ENCODE results near the gene SLC8A1.

The SLC8A1 gene

DNA sequence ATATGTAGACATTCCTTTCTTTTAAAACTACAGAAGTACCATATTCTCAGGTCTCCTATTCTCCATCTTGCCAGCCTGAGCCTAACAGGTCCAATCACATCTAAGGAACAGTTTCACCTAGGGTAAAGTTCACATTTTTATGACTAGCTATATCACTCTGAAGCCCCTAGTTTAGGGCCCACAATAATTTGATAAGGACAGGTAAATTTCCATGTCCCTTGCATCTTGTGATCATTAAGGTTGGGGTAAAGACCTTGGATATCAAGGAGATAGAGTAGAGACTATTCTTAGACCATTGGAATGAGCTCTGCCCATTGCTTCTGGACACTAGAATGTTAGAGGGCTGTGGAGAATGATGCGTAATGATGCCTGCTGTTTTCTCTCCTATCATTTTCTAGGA is 185.7 kb downstream of the SLC8A1 start:
- TF ChIP-seq SPI1 (IDR thresholded peaks at IDR 0.05; ENCODE audit: borderline replicate concordance, low read depth) = no peak
- TF ChIP-seq, protein P1, sequence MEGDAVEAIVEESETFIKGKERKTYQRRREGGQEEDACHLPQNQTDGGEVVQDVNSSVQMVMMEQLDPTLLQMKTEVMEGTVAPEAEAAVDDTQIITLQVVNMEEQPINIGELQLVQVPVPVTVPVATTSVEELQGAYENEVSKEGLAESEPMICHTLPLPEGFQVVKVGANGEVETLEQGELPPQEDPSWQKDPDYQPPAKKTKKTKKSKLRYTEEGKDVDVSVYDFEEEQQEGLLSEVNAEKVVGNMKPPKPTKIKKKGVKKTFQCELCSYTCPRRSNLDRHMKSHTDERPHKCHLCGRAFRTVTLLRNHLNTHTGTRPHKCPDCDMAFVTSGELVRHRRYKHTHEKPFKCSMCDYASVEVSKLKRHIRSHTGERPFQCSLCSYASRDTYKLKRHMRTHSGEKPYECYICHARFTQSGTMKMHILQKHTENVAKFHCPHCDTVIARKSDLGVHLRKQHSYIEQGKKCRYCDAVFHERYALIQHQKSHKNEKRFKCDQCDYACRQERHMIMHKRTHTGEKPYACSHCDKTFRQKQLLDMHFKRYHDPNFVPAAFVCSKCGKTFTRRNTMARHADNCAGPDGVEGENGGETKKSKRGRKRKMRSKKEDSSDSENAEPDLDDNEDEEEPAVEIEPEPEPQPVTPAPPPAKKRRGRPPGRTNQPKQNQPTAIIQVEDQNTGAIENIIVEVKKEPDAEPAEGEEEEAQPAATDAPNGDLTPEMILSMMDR (IDR thresholded peaks at IDR 0.05; ENCODE audit: insufficient read depth, low read length) = no peak
- no peak for TF ChIP-seq GABPA (IDR thresholded peaks at IDR 0.05; ENCODE audit: low read depth)
- TF ChIP-seq, protein P2, sequence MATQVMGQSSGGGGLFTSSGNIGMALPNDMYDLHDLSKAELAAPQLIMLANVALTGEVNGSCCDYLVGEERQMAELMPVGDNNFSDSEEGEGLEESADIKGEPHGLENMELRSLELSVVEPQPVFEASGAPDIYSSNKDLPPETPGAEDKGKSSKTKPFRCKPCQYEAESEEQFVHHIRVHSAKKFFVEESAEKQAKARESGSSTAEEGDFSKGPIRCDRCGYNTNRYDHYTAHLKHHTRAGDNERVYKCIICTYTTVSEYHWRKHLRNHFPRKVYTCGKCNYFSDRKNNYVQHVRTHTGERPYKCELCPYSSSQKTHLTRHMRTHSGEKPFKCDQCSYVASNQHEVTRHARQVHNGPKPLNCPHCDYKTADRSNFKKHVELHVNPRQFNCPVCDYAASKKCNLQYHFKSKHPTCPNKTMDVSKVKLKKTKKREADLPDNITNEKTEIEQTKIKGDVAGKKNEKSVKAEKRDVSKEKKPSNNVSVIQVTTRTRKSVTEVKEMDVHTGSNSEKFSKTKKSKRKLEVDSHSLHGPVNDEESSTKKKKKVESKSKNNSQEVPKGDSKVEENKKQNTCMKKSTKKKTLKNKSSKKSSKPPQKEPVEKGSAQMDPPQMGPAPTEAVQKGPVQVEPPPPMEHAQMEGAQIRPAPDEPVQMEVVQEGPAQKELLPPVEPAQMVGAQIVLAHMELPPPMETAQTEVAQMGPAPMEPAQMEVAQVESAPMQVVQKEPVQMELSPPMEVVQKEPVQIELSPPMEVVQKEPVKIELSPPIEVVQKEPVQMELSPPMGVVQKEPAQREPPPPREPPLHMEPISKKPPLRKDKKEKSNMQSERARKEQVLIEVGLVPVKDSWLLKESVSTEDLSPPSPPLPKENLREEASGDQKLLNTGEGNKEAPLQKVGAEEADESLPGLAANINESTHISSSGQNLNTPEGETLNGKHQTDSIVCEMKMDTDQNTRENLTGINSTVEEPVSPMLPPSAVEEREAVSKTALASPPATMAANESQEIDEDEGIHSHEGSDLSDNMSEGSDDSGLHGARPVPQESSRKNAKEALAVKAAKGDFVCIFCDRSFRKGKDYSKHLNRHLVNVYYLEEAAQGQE (IDR thresholded peaks at IDR 0.05; ENCODE audit: insufficient replicate concordance, low read depth) = no peak
- no peak for TF ChIP-seq POLR2AphosphoS5 (IDR thresholded peaks at IDR 0.05; ENCODE audit: low read depth)
- DNase-seq (ENCODE audit: low read depth in 1 of 2, low spot score in 1 of 2) = no peak
- Histone ChIP-seq H3K4me3 (replicated peaks; ENCODE audit: insufficient read depth, low read length) (no peak overlapping the region), H3K27me3 (ENCODE audit: insufficient read depth, poor library complexity, severe bottlenecking) (no peaks in the 10 kb centered on the region), H3K27ac (replicated peaks) (no peak overlapping the region)

DNA sequence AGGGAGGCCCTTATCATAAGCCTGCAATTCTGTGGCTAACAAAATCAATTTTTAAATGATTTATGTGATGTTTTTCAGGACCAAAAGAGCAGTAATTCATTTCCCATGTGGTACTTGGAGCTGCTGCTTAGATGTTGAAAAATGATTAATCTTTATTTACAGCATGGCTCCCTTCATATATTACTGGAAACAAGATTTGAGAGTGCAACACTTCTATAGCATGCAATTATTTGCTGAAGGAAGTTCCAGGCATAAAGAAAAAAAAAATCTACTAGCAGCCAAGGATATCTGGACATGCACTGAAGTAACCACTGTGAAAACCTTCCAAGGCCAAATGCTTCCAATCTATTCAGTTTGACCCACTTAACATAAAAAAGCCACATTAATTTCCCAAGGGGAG is 186.3 kb downstream of the SLC8A1 start:
- Histone ChIP-seq H3K4me3 (replicated peaks; ENCODE audit: insufficient read depth, low read length) (no peak overlapping the region), H3K27me3 (ENCODE audit: insufficient read depth, poor library complexity, severe bottlenecking) (no peaks in the 10 kb centered on the region), H3K27ac (replicated peaks) (no peak overlapping the region)
- DNase-seq (ENCODE audit: low read depth in 1 of 2, low spot score in 1 of 2) = no peak
- TF ChIP-seq SPI1 (IDR thresholded peaks at IDR 0.05; ENCODE audit: borderline replicate concordance, low read depth) = no peak

DNA sequence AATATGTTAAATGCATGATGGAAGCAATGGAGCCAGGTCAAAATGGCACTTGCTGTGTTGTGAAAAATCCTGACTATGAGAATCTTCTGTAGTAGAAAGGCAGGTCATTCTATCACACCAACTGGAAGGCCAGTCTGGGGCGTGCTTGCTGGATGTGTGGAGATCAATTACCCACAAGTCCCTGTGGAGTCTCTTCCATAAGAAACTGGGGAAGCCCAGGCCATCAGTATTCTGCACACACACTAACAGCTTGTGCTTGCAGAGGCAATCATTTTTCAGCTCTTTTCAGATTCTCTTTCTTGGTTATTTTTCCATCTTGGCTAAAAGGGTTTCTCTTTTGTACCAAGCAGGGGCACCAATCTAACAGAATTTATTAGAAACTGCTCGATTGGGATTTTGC is 190.8 kb downstream of the SLC8A1 start:
- DNase-seq (ENCODE audit: low read depth in 1 of 2, low spot score in 1 of 2) = no peak
- no peaks in the 10 kb centered on the region for H3K27me3 ChIP-seq (ENCODE audit: insufficient read depth, poor library complexity, severe bottlenecking)
- TF ChIP-seq, protein P2 (IDR thresholded peaks at IDR 0.05; ENCODE audit: insufficient replicate concordance, low read depth) = no peak
- TF ChIP-seq SPI1 (IDR thresholded peaks at IDR 0.05; ENCODE audit: borderline replicate concordance, low read depth) (no peak), GABPA (IDR thresholded peaks at IDR 0.05; ENCODE audit: low read depth) (no peak), POLR2AphosphoS5 (IDR thresholded peaks at IDR 0.05; ENCODE audit: low read depth) (no peak)
- no peak overlapping the region for H3K27ac ChIP-seq (replicated peaks)
- no peak overlapping the region for H3K4me3 ChIP-seq (replicated peaks; ENCODE audit: insufficient read depth, low read length)

DNA sequence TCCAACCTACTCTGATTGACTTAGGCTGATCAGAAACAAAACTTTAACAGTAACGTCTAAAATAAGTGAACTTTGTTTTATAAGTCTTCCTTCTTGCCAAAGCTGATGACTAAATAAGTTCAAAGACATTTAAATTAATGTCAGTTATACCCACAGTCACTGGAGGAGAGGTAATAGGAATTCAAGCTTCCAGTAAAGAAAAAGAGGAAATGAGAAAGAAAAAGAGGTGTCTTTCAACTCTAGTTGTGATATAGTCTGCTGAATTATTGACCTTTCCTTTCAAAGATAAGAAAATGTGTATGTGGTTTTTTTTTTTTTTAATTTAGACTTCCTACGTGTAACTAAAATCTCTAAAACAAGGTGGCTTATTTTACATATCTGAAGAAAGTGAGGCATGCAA is 191.5 kb downstream of the SLC8A1 start:
- no peaks in the 10 kb centered on the region for H3K27me3 ChIP-seq (ENCODE audit: insufficient read depth, poor library complexity, severe bottlenecking)
- TF ChIP-seq SPI1 (IDR thresholded peaks at IDR 0.05; ENCODE audit: borderline replicate concordance, low read depth) = peak; percentile 52; the same call in 1 of the 2 replicates
- TF ChIP-seq, protein P1 (IDR thresholded peaks at IDR 0.05; ENCODE audit: insufficient read depth, low read length) = no peak
- TF ChIP-seq, protein P2 (IDR thresholded peaks at IDR 0.05; ENCODE audit: insufficient replicate concordance, low read depth) = no peak
- DNase-seq (ENCODE audit: low read depth in 1 of 2, low spot score in 1 of 2) = no peak
- no peak overlapping the region for H3K4me3 ChIP-seq (replicated peaks; ENCODE audit: insufficient read depth, low read length)
- H3K27ac ChIP-seq (replicated peaks) = no peak overlapping the region

All from HL-60 (cell line).